ENCODE measurements around the gene EPHB1.

The EPHB1 gene

DNA sequence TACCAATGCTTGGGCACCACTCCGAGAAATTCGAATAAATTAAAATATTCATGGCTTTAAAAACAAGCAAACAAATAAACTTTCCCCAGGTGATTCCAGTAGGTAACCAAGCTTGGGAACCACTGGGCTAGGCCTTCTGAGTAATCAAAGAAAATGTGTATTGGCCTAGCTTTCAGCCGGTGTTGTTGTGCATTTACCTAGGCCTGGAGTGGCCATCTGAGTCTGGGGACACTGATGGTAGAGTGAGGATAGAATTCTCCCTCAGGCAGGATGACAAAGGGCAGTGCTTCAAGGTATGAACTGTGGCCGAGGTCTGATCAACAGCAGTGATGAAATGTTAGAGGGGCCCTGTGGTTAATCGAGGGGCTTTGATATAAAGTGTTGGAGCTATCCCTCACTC lies 440.5 kb downstream of the EPHB1 start:
- DNase-seq = no peak

DNA sequence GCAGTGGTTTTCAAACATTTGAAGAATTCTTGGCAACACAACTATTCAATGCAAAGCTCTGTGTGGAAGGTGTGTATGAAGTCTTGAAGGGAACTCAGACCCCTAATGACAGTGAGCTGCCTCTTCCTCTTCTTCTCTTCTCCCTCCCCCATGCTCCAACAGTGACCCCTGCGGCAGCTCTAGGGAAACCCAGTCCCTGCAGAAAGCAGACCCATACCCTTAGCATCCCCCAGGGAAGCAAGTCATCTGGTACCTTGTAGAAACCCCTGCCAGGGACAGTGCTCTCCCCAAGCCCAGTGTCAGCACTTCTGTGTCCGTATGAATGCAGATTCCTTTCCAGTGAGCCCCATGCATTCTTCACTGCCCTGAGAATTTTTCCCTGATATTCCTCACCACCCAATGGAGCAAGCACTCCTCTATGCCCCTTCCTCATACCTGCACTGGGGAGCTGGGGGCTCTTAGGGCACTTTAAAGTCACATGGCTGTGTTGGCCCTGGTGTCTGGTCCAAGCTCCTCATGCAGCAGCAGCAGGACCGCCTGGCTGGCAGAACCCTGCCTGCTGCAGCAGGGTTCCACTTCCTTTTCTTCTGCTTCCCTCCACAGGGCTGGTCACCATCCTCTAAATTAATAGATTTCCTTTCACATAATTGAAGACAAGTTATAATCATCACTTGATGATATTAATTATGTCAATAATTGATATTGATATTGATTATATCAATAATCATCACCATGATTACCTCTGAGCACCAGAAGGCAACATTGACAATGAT lies 442.5 kb downstream of the EPHB1 start:
- no peak for DNase-seq

DNA sequence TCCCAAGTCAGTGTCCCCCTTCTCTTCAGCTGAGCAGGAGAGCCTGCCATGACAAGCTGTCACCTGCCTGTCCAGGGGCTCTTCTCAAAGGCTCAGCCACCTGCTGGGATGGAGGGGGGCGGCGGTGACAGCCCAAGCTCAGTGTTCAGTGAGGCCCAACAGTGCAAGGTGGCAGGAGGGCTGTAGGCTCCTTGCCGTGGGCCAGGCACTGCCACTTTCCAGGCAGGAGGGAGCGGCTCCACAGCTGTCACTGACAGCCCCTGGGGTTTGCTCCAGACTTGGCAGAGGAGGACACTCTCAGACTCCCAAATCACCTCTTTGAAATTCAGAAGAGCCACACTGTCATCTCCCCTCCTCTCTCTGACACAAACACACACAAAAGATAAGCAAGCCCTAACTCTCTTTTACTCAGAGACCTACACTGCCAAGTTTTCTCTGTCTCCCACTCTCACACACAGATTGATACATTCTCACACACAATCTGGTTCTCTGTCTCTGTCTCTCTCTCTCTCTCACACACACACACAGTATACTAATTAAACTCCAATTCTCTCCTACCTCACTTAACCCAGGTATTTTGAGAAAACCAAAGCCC lies 443.3 kb downstream of the EPHB1 start:
- no peak for DNase-seq

DNA sequence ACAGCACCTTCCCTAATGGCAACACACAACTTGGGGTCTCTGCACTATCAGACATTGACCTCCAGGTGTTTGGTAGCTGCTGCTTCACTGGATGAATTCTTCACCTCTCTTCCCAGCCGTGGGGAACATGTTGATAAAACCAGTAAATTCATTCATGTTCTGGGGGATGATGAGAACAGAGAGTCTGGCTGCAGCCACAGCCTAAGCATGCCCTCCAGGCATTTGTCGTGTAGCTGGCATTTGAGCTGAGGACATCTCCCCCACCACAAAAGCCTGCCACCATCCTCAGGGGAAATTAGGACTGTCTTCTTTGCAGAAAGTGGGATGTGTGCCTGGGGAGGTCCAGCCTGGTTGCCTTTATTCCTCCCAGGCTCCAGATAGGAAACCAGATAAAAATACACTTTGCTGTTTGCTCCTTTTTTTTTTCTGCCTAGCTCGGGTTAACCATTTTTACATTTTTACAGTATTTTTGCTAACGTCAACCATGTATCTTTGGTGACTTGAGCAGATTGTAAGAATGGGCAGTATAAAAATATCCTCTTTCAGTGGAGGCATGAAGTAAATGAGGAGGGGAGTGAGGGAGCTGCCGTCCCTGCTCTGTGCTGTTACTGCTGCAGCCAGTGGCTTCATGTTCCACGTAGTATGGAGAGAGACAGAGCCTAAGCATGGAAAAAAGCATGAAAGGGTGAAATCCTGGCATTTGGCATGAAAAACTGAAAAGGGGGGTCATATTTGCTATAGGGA lies 444.0 kb downstream of the EPHB1 start:
- no peak for DNase-seq

GRCh38 chr3:135239615-135239884 lies 444.5 kb downstream of the EPHB1 start:
- DNase-seq = no peak

DNA sequence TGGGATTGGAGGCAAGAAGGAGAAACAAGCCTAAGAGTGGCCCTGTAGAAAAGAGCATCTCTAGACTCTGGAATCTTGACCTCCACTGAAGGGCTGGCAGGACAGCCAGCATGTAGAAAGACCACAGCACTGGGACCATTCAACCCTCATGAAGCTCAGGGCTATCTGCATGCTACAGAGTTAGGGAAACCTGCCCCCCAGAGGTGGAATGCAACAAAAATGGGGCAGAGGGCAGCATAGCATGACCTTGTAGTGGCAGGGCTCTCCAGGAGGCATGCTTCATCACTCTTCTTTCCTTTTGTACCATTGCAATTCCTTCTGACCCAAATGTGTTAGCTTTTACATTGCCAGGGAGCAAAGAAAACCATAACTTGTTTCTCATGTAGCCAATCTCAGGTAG lies 445.4 kb downstream of the EPHB1 start:
- DNase-seq = no peak

- no peak for DNase-seq
These were observed 447.2 kb downstream of the EPHB1 start for GRCh38 chr3:135242285-135242684.

DNA sequence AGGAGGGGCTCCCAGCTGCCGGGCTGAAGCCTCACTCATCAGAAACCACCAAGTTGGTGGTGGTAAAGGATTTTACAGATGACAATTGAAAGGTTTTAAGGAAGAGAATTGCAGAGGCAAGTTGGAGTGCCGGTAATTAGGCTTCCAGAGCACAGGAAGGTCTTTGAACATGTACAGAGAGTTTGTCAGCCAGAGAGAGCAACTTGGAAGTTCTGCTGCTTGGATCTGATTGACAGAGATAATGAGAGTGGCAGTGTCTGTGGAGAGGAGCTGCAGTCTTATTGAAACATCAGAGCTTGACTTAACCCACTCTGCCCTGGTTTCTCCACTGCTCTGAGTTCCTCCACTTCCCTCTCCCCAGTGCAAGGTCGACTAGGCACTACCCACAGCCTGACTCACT lies 448.6 kb downstream of the EPHB1 start:
- no peak for DNase-seq

DNA sequence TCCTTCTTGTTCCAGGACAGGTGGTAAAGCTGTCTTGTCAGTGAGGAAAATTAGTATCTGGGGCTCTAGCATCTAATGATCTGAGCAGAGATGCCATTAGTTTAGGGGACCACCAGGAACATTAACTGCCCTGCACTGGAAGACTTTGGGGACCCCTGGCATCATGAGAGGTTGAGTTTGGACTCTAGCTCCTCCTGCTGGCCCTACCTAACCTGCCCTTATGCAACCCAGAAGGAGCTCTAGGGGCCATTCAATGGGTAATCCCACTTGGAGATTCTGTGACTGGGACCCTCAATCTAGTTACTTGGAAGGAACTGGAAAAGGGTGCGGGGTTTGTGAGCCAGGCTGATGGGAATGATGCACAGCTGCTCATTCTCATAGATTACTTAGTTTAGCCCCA lies 451.0 kb downstream of the EPHB1 start:
- DNase-seq = no peak

DNA sequence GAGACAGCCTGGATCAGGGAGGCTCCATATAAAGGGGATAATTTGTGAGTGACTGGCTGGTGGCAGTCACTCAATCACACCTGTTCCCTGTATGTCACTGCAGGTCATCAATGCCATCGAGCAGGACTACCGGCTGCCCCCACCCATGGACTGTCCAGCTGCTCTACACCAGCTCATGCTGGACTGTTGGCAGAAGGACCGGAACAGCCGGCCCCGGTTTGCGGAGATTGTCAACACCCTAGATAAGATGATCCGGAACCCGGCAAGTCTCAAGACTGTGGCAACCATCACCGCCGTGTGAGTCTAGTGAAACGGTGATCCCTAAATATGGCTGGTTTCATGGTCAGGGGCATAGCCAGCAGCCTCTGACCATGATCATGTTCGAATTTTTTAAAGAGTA lies 453.2 kb downstream of the EPHB1 start:
- DNase-seq = no peak

GRCh38 chr3:135249186-135249585 lies 454.1 kb downstream of the EPHB1 start:
- no peak for DNase-seq

- no peak for DNase-seq
These were observed 463.9 kb downstream of the EPHB1 start for GRCh38 chr3:135258916-135259315.

DNA sequence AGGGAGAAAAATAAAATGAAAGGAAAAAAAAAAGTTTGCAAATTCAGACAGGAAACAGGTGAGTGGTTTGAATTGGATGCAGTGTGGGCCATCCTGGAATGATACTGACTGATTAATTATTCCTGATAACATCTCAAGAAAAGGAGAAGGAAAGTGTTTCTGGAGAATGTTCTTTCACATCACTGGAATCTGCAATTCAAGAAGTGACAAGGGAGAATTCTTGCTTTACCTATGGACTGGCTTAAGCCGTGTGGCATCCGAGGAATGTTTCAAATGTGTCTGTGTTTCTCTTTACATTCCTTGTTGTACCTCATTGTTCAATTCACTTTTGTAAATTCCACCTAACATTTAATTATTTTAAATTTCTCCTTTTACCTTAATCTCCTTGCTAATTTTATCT lies 465.0 kb downstream of the EPHB1 start:
- DNase-seq = no peak

DNA sequence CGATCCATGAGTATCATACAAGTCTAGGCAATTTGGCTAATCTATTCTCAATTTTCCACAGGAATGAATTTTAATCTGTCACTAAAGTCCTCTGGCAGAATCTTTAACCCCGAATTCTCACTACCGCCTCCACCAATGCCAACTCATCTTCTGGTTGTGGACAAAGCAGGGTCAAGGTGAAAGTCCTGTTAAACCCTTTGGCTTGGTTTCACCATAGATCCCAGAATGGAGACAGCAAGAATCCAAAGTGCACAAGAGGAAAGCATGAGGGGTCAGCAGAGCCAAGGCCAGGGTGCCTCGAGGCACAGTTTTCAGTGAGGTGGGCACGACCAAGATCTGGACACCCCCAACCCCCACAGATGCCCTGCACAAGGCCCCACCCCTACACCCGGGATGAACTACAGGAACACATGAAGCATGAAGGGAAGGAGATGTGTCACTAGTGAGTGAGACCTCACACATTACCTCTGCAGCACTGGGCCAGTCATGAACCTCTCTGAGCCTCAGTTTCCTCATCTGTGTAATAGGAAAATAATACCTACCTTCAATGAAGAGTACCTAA lies 466.2 kb downstream of the EPHB1 start:
- no peak for DNase-seq

GRCh38 chr3:135261916-135262315 lies 466.9 kb downstream of the EPHB1 start:
- no peak for DNase-seq

DNA sequence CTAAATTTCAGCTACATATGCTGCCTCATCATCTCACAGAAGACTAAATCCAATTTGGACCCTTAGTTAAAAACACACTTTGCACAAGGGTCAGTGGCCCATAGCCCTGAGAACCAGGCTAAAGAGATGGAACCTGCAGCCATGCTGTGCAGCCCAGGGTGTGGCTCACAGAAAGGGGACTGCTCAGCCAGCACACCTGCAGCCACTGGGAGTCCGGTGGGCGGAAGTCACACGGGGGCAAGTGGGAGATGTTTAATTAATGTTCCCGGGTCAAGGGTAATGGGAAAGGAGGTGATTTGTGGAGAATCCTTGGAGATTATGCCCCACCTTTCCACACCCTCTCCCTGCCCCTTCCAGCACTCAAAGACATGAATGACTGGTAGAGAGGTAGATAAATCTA lies 467.4 kb downstream of the EPHB1 start:
- DNase-seq = no peak

- no peak for DNase-seq
These were observed 468.3 kb downstream of the EPHB1 start for GRCh38 chr3:135263331-135263730.

- no peak for DNase-seq
These were observed 472.4 kb downstream of the EPHB1 start for GRCh38 chr3:135267487-135267886.

- no peak for DNase-seq
These were observed 474.0 kb downstream of the EPHB1 start for GRCh38 chr3:135268941-135269532.

GRCh38 chr3:135271177-135272025 lies 476.3 kb downstream of the EPHB1 start:
- no peak for DNase-seq

GRCh38 chr3:135272026-135272669 lies 477.1 kb downstream of the EPHB1 start:
- DNase-seq = no peak

GRCh38 chr3:135292162-135292561 lies 497.1 kb downstream of the EPHB1 start:
- DNase-seq = no peak
